ENCODE results near the gene NFATC1.

- TF ChIP-seq ZNF274 (IDR thresholded peaks at IDR 0.05; ENCODE audit: low read depth, low read length): no peak
- TF ChIP-seq SUZ12 (IDR thresholded peaks at IDR 0.05; ENCODE audit: extremely low read depth, insufficient read depth, insufficient read length): no peak
These were observed 71.4 kb downstream of the NFATC1 start for GRCh38 chr18:79467126-79467525.

Measured in NT2/D1 (cell line).